PFSK-1 (cell line): Measurements from ENCODE around the gene ERGIC2.

Experiments
- FOXP2 ChIP-seq: optimal IDR thresholded peaks from 2 replicates; pipeline ENCODE3; 2011; ENCODE audit warnings: borderline replicate concordance, control low read depth, inconsistent platforms; ENCODE audit not compliant: insufficient read depth; ENCODE audit errors: extremely low read length, extremely low read depth
- POLR2AphosphoS5 ChIP-seq: IDR thresholded peaks from 2 replicates; pipeline ENCODE4 v1.6.1; 2012; ENCODE audit warnings: low read depth, mild to moderate bottlenecking, control low read depth, low read length, moderate library complexity
- REST ChIP-seq, 2 experiments: IDR thresholded peaks; 2 replicates each; pipeline versions ENCODE4 v1.6.1 to v1.8.0; 2011 to 2012; ENCODE audit warnings: low read depth in 2 of 2, low read length in 2 of 2, control low read depth in 1 of 2, inconsistent platforms in 1 of 2, mild to moderate bottlenecking in 1 of 2, moderate library complexity in 1 of 2; ENCODE audit not compliant: insufficient read depth in 1 of 2
- SIN3A ChIP-seq: IDR thresholded peaks from 2 replicates; pipeline ENCODE4 v1.6.1; 2012; ENCODE audit warnings: mild to moderate bottlenecking, low read length, moderate library complexity, borderline replicate concordance; ENCODE audit not compliant: insufficient read depth
- TAF1 ChIP-seq: IDR thresholded peaks from 2 replicates; pipeline ENCODE4 v1.6.1; 2012; ENCODE audit warnings: low read length, control low read depth, borderline replicate concordance; ENCODE audit not compliant: insufficient read depth

- TF ChIP-seq POLR2AphosphoS5 (no peak), TAF1 (no peak), SIN3A (no peak), REST (IDR thresholded peaks at IDR 0.05; ENCODE audit: insufficient read depth in 1 of 2, low read depth in 2 of 2, low read length in 2 of 2) (no peak), FOXP2 (no peak)
Observed at GRCh38 chr12:29425722-29426121, 44.8 kb upstream of the ERGIC2 start.
